Renal pelvis (tissue), 4 donors: ENCODE data around the gene ANKK1. TPM values are rescaled to one million over a fixed set of nuclear protein-coding genes. Genes with fewer than 3 reads are reported as not detected.

Experiments used
- DNase-seq: peaks from one replicate; pipeline ENCODE4 v3.0.0-alpha.2; 2013
- polyA plus RNA-seq, 3 donors: library from polyadenylated mRNA; unstranded; fragments of 120-200 nt; gene quantifications; one replicate each; pipeline ENCODE4 v1.2.1, GENCODE V29; 2013; ENCODE audit not compliant: insufficient read length in 3 of 3

The ANKK1 gene
- polyA plus RNA-seq, 3 donors: 0.33 to 0.89 (median 0.88) TPM

DNA sequence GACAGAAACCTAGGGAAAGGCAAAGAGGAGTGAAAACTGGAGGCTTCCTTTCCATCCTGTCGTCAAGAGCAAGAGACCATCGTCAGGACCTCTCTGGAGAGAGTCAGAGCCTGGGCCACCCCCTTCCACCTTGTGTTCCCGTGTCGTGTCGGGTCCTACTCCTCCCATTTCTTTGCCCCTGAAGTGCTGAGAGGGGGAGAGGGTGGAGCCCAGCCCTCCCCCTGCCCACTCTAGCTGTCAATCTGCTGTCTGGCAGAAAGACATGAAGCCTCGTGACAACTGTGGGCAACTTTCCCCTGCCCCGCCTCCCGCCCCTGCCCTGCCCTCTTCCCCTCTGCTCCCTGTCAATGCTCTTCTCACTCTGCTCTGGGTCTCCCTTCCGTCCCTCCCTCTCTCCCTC, 20.6 kb downstream of the ANKK1 start:
- no peak for DNase-seq

- no peak for DNase-seq
These were observed 21.3 kb downstream of the ANKK1 start for GRCh38 chr11:113408887-113409286.

- DNase-seq: no peak
These were observed 21.9 kb downstream of the ANKK1 start for GRCh38 chr11:113409526-113409925.

- DNase-seq: no peak
These were observed 23.0 kb downstream of the ANKK1 start for GRCh38 chr11:113410414-113411135.

DNA sequence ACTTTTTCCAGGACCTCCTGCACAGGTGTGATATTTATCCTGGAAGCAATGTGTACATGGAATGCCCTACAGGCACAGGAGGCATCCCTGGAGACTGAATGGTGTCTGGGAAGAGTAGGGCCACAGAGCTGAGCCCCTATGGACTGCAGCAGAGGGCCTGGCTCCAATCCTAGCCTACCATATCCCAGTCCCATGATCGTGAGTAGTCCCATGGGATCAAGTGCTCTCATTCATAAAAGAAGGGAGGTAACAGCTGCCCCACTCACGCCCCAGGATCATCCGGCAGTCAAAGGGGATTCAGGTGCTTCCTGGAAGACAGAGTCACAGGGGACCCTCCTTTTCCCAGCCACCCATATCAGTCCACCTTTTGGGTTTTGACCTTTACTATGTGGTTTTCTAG, 24.0 kb downstream of the ANKK1 start:
- no peak for DNase-seq

- DNase-seq: no peak
These were observed 25.1 kb downstream of the ANKK1 start for GRCh38 chr11:113412675-113413074.

DNA sequence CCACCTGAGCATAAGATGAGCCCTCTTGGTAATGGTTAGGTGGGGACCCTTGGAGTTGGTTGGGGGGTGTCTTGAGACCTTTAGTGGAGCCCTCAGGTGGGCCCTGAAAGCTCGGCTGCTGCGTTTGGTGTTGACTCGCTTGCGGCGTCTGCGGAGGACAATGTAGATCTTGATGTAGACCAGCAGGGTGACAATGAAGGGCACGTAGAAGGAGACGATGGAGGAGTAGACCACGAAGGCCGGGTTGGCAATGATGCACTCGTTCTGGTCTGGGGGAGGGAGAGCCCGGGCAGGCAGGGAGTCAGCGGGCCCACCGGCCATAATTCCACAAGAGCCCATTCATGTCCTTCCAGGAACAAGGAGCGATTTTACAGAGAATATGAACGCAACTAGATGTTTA, 27.8 kb downstream of the ANKK1 start:
- no peak for DNase-seq

- DNase-seq: no peak
These were observed 29.8 kb downstream of the ANKK1 start for GRCh38 chr11:113417428-113417827.

DNA sequence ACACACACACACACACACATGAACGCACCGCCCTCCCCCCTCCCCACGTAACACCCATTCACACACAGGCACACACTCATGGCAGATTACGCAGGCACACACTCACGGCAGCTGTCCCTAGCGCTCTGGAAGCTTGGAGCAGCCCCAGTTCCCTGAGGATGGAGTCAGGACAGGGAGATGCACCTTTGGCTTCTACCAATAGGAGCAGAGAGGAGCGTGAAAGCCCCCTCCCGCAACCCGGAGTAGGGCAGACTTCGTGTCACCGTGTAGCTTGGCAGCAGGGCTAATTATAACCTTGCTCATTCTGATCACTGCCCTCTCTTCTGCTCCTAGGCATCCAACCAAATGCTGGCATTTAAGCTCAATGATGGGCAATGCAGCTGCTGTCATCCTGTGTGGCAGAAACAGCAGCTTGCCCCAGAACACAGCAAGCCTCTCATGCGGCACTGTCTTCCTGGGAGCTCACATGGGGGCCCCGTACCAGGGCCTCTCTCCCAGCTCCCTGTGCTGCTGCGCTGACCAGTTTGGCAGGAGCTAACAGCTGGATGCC, 31.9 kb downstream of the ANKK1 start:
- DNase-seq: no peak

DNA sequence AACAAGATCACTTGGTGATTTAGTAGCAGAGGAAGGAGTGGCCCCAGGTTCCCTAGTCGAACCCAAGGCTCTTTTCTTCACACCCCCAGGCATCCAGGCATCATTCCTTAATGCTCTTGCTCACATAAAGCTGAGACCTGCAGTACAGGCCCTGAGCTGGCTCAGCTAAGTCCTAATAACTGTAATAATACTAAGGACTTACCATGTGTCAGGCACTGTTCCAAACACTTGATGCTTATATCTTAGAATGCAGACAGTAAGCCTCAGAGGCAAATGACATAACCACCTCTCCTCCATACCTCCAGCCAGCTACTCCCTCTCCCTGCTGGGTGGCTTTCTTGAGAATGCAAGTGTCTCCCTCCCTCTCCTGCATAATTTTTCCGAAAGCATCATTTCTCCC, 33.2 kb downstream of the ANKK1 start:
- no peak for DNase-seq

GRCh38 chr11:113426686-113427085, 39.1 kb downstream of the ANKK1 start:
- DNase-seq: no peak

- DNase-seq: no peak
These were observed 44.2 kb downstream of the ANKK1 start for GRCh38 chr11:113431746-113432145.

DNA sequence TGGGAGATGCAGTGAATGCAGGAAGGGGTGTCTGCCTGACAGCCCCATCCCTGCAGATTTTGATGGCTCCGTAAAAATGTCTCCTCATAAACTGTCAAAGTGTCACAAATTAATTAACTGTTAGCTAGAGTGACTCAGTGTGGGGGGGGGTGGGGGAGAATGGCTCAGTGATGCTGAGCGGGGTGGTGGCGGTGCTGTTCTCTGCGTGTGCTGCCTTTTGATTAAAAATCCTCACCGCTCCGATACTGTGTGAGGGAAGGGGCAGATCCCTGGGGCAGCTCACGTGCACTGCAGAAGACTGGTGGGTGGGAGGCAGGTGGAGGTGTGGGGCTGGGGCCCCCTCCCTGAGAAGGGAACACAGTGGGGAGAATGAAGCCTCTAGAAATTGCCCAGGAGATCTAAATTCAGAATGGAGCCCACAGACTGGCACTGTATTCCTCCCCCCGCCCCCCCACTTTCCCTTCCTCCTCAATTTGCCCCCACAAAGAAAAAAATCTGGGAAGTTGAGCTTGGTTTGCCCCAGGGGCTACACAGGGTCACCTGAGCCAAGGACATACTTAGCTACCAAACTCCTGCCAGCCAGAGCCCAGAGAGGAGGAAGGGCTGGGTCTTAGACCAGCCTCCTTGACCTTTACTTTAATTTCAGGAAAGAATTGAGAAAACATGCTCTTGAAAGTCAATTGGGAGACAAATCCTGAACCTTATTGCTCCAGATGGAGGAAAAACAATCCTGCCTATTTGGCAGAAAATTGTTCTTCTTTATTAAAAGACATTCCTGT, 47.8 kb downstream of the ANKK1 start:
- no peak for DNase-seq

DNA sequence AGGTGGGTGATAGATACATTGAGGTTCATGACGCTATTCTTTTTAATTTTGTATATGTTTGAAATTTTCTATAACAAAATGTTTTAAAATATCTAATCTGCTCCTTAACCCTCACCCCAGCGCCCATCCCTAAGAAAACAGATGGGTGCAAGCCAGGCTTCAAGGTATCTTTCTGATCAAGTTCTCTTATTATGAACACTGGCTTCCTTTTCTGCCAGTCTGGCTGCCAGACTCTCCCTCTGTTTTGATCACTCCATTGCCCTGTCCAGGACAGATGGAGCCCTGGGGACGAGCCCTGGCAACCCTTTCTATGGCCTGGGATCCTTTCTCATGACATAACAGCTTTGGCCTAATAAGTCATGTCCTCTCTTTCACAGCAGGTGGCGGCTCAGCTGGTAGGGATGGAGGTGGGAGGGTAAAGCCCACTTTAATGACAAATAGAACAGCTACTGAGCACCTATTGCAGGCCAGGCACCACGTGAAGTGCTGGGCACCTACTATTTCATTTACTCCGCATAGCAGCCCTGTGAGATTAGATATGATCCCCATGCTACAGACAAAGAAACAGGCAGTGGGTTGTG, 49.2 kb downstream of the ANKK1 start:
- no peak for DNase-seq

DNA sequence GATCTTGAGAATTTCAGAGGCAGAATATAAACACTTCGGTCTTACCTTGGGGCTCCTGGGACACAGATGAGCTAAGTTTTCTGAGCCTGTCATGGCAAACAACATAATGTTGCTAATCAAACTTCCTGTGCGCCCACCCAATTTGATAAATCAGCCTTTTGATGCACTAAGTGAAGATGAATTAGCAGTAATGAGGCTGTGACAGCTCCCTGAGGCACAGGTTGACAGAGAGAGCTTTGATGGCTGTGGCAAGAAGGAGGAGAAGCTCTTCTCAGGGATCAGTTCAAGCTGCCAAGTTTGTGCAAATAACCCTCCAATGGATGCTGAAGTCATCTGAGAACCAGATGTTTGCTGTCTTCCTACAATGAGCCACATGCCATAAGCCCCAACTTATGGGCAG, 53.2 kb downstream of the ANKK1 start:
- DNase-seq: no peak

DNA sequence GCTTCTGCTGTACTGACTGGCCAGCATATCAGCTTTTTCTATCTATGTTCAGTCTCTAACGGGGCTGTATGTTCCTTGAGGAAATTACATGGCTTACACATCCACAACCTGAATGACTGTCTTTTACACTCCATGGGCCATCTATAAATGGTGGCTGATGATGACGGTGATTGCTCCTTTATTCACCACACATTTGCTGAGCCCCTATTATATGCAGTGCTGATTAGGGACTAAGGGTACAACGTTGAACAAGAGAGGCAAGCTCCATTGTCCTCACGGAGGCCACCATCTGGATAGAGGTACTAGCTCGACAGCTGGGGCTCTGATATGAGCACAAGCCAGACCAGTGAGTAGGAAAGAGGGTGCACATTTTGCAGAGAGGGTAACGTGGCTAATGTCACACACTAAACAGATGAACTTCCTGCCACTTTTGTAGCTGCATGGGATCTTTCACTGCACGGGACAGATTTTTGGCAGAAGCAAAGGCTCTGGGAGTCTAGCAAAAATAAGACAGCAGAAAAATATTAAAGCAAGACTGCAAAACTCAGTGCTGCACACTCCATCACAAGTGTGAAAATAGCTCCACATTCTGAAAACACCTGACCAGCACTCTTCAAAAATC, 57.0 kb downstream of the ANKK1 start:
- peak; percentile 4 for DNase-seq

DNA sequence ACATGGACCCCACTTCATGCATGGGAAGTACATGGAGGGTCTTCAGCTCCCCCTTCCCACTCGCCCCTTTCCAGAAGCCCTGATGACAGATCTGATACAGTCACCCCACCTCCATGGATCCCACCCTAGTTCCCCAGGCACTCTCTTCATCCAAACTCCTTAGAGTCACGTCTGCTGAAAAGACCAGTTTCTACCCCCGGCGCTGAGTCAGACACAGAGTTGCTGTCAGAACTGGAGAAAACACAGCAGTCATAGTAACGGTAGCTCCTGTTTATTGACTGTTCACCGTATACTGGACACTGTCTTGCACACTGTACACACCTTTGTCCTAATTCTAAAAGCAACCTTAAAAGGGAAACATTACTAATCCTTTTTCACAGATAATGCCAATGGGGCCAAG, 58.5 kb downstream of the ANKK1 start:
- DNase-seq: no peak

- DNase-seq: no peak
These were observed 59.4 kb downstream of the ANKK1 start for GRCh38 chr11:113446938-113447337.

DNA sequence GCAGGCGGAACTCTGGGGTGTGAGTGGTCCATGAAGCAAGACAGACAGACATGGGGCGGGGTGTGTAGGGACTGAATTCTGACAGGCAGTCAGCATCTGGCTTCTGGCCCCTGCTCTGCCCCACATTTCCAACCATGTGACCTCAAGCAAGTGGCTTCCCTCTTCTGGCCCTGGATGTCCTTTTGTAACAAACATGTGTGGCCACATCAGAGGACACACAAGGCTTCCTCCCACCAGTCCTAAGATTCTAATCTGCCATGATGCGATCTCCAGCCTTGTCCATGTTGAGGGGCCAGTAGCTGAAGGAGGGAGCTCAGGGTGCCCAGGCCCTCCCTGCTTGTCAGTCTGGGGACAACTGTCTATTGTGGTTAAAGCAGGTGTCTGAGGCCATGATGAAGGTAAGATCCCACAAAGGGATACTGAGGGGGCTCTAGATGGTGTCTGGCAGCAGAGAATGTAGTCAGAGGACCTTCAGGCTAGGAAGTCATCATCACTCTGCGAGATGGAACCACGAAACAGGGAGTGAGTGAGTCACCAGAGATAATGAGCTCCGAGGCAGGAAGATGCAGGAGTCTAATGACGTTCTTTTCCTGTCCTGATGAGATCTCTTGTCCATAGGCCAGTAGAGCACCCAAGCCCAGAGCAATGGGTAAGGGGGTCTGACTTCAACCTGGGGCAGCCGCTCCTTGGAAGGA, 60.2 kb downstream of the ANKK1 start:
- DNase-seq: no peak

DNA sequence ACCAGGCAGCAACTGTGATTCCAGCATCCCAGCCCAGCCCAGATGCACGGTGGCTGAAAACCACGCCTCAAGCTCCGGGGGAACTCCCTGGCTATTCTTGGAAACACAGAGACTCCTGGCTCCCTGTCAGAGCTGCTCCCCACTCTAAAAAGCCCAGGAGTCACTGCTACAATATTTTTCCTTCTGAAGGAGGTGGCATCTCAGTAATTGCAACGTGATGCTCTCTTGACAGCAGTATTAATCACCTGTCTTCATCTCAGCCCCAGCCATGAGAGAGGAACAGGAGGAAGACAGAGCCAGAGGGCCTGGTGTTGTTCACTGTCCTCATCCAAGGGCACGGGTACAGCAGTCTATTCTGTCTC, 60.7 kb downstream of the ANKK1 start:
- DNase-seq: no peak

GRCh38 chr11:113449743-113450142, 62.2 kb downstream of the ANKK1 start:
- no peak for DNase-seq
